Measurements from ENCODE around the gene SKAP2.

GRCh38 chr7:26863518-26864308 is 677 bp downstream of the SKAP2 start:
- no peak for TF ChIP-seq CTCF (IDR thresholded peaks at IDR 0.05)
- TF ChIP-seq POLR2A (IDR thresholded peaks at IDR 0.05; ENCODE audit: low read length), result no peak
- no peak for TF ChIP-seq SMC3 (IDR thresholded peaks at IDR 0.05)
- TF ChIP-seq, protein P1, sequence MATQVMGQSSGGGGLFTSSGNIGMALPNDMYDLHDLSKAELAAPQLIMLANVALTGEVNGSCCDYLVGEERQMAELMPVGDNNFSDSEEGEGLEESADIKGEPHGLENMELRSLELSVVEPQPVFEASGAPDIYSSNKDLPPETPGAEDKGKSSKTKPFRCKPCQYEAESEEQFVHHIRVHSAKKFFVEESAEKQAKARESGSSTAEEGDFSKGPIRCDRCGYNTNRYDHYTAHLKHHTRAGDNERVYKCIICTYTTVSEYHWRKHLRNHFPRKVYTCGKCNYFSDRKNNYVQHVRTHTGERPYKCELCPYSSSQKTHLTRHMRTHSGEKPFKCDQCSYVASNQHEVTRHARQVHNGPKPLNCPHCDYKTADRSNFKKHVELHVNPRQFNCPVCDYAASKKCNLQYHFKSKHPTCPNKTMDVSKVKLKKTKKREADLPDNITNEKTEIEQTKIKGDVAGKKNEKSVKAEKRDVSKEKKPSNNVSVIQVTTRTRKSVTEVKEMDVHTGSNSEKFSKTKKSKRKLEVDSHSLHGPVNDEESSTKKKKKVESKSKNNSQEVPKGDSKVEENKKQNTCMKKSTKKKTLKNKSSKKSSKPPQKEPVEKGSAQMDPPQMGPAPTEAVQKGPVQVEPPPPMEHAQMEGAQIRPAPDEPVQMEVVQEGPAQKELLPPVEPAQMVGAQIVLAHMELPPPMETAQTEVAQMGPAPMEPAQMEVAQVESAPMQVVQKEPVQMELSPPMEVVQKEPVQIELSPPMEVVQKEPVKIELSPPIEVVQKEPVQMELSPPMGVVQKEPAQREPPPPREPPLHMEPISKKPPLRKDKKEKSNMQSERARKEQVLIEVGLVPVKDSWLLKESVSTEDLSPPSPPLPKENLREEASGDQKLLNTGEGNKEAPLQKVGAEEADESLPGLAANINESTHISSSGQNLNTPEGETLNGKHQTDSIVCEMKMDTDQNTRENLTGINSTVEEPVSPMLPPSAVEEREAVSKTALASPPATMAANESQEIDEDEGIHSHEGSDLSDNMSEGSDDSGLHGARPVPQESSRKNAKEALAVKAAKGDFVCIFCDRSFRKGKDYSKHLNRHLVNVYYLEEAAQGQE (IDR thresholded peaks at IDR 0.05), result no peak
- no peak for TF ChIP-seq EP300 (IDR thresholded peaks at IDR 0.05)
- TF ChIP-seq HMGXB4 (CRISPR knock-in tag; IDR thresholded peaks at IDR 0.05; ENCODE audit: borderline replicate concordance), result no peak
- TF ChIP-seq RNF2 (IDR thresholded peaks at IDR 0.05; ENCODE audit: borderline replicate concordance, low read depth), result no peak
- no peak for TF ChIP-seq USF2 (IDR thresholded peaks at IDR 0.05)
- no peak for TF ChIP-seq NR3C1 (IDR thresholded peaks at IDR 0.05)
- TF ChIP-seq PHF8 (IDR thresholded peaks at IDR 0.05; ENCODE audit: borderline replicate concordance, low read depth), result no peak
- TF ChIP-seq POLR2AphosphoS2 (conservative IDR thresholded peaks at IDR 0.05; ENCODE audit: low read length), result no peak
- no peak for TF ChIP-seq CHD4 (IDR thresholded peaks at IDR 0.05; ENCODE audit: borderline replicate concordance)
- TF ChIP-seq SREBF2 (IDR thresholded peaks at IDR 0.05), result no peak
- TF ChIP-seq NFE2L2 (conservative IDR thresholded peaks at IDR 0.05; ENCODE audit: low read length), result no peak

All from A549 (cell line).